Measurements from ENCODE around the gene EPB41L5. TPM values are rescaled to one million over a fixed set of nuclear protein-coding genes. Genes with fewer than 3 reads are reported as not detected.
"Not testable (repeated sequence)": the region's sequence is repeated elsewhere in the genome, so short reads cannot be mapped to it uniquely, and the experiment has no call there.

The EPB41L5 gene
- total RNA-seq, 1 donor: 16.8 TPM

DNA sequence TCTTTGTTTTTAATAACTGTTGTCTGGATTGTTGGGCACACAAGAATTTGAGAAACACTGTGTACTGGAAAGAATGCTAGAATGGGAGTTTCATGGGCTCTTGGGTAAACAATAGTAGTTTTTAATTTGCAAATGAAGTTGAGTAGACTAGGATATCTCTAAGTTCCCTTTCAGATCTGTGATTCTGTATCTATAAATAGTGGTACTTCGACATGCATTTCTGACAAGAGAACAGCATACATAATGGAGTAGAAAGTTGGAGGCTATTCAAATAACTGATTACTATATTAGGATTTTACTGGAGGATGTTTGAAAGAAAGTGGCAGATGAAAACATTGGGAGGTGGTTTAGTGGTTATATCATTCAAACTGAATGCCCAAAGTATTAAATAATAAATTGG, 29.5 kb downstream of the EPB41L5 start:
- DNase-seq (ENCODE audit: low read depth): no peak
- TF ChIP-seq, protein P1, sequence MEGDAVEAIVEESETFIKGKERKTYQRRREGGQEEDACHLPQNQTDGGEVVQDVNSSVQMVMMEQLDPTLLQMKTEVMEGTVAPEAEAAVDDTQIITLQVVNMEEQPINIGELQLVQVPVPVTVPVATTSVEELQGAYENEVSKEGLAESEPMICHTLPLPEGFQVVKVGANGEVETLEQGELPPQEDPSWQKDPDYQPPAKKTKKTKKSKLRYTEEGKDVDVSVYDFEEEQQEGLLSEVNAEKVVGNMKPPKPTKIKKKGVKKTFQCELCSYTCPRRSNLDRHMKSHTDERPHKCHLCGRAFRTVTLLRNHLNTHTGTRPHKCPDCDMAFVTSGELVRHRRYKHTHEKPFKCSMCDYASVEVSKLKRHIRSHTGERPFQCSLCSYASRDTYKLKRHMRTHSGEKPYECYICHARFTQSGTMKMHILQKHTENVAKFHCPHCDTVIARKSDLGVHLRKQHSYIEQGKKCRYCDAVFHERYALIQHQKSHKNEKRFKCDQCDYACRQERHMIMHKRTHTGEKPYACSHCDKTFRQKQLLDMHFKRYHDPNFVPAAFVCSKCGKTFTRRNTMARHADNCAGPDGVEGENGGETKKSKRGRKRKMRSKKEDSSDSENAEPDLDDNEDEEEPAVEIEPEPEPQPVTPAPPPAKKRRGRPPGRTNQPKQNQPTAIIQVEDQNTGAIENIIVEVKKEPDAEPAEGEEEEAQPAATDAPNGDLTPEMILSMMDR (IDR thresholded peaks at IDR 0.05; ENCODE audit: insufficient read depth, low read length): no peak

DNA sequence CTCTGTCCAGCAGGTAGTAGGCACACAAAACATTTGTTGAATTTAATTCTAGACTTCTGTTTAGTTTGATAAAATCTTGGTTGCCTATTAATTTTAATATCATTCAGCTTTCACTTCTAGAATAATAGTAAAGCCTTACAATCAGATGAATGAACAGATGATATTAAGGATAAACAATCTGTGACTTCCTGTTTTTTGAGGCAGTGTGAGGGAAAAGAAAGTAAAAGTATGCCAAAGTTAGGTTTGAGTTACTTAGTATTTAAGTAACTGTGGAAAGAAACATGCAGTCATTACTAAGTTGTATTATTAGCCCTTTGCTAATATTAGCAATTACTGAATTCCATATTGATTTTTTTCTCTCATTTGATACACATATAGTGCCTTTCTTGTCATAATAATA, 31.5 kb downstream of the EPB41L5 start:
- no peak overlapping the region for H3K4me3 ChIP-seq (ENCODE audit: low read depth, low read length)
- TF ChIP-seq, protein P1 (IDR thresholded peaks at IDR 0.05; ENCODE audit: insufficient read depth, low read length): no peak
- no peak for DNase-seq (ENCODE audit: low read depth)

More for the DNA sequence above, 29.5 kb downstream of the EPB41L5 start:
- no peak overlapping the region for H3K4me3 ChIP-seq (ENCODE audit: low read depth, low read length)

DNA sequence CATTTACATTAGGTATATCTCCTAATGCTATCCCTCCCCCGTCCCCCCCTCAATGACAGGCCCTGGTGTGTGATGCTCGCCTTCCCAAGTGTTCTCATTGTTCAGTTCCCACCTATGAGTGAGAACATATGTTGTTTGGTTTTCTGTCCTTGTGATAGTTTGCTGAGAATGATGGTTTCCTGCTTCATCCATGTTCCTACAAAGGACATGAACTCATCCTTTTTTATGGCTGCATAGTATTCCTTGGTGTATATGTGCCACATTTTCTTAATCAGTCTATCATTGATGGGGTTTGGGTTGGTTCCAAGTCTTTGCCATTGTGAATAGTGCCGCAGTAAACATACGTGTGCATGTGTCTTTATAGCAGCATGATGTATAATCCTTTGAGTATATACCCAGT, 32.9 kb downstream of the EPB41L5 start:
- not testable (repeated sequence) for DNase-seq (ENCODE audit: low read depth); H3K4me3 ChIP-seq (ENCODE audit: low read depth, low read length)

DNA sequence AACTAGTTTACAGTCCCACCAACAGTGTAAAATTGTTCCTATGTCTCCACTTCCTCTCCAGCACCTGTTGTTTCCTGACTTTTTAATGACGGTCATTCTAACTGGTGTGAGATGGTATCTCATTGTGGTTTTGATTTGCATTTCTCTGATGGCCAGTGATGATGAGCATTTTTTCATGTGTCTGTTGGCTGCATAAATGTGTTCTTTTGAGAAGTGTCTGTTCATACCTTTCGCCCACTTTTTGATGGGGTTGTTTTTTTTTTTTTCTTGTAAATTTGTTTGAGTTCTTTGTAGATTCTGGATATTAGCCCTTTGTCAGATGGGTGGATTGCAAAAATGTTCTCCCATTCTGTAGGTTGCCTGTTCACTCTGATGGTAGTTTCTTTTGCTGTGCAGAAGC, 33.4 kb downstream of the EPB41L5 start:
- H3K4me3 ChIP-seq (ENCODE audit: low read depth, low read length); DNase-seq (ENCODE audit: low read depth): not testable (repeated sequence)

DNA sequence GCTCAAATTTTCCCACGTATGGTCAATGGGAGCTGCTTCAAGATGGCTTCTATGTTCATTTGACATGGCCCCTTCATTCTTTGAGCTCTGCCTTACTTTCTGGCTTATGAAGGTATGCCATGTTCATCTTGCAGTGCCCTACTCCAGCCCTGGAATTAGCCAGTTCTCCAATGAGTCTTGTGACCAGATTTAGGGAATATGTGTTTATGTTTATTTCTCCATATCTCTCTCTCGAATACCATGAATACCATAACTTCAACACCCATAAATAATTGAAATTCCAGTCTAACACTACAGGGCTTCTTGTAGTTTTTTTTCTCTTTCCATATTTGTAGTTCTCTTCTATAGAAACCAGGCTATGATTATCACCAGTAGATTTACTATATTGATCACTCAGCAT, 39.7 kb downstream of the EPB41L5 start:
- peak; percentile 6 for DNase-seq (ENCODE audit: low read depth)
- TF ChIP-seq, protein P1 (IDR thresholded peaks at IDR 0.05; ENCODE audit: insufficient read depth, low read length): no peak
- no peak overlapping the region for H3K4me3 ChIP-seq (ENCODE audit: low read depth, low read length)

DNA sequence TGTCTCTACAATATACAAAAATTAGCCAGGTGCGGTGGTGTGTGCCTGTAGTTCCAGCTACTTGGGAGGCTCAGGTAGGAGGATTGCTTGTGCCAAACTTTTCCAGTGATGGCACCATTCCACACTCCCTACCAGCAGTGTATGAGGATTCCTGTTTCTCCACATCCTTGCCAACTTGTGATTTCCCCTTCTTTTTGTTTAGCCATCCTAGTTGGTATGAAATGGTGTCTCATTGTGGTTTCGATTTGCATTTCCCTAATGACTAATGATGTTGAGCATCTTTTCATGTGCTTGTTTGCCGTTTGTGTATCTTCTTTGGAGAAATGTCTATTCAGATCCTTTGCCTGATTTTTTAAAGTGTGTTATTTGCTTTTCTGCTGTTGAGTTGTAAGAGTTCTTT, 41.0 kb downstream of the EPB41L5 start:
- TF ChIP-seq, protein P1 (IDR thresholded peaks at IDR 0.05; ENCODE audit: insufficient read depth, low read length): no peak
- no peak for DNase-seq (ENCODE audit: low read depth)
- no peak overlapping the region for H3K4me3 ChIP-seq (ENCODE audit: low read depth, low read length)

DNA sequence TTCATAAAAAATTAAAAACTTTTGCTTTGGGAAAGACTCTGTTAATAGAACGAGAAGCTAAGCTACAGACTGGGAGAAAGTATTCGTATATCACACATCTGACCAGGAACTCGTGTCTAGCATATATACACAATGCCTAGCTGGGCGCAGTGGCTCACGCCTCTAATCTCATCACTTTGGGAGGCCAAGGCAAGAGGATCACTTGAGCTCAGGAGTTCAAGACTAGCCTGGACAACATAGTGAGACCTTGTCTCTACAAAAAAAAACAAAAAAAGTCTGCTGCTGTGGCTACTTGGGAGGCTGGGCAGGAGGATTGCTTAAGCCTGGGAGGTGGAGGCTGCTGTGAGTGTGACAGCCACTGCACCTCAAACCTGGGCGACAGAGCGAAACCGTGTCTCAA, 46.6 kb downstream of the EPB41L5 start:
- DNase-seq (ENCODE audit: low read depth): no peak
- TF ChIP-seq, protein P1 (IDR thresholded peaks at IDR 0.05; ENCODE audit: insufficient read depth, low read length): no peak
- H3K4me3 ChIP-seq (ENCODE audit: low read depth, low read length): no peak overlapping the region

DNA sequence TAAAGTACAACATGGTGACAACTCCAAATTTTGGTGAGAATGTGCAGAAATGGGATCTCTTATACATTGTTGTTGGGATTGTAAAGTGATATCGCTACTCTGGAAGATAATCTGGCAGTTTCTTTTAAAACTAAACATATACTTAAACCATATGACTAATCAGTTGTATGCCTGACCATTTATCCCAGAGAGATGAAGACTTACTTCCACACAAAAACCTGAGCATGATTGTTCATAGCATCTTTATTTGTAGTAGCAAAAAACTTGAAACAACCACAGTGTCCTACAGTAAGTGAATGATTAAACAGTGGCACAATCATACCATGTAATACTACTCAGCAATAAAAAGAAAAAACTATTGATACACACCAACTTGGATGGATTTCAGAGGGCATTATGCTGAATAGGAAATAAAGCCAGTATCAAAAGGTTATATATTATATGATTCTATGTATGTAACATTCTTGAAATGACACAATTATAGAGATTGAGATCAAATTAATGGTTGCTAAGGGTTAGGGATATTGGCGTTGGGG, 47.3 kb downstream of the EPB41L5 start:
- TF ChIP-seq, protein P1 (IDR thresholded peaks at IDR 0.05; ENCODE audit: insufficient read depth, low read length): no peak
- no peak overlapping the region for H3K4me3 ChIP-seq (ENCODE audit: low read depth, low read length)
- DNase-seq (ENCODE audit: low read depth): no peak
